Activated CD8-positive, alpha-beta memory T cell treated with anti-CD3 and anti-CD28 coated beads for 1 hour (primary cell): ENCODE results near the gene PLXNB1.
"Not testable (repeated sequence)": the region's sequence is repeated elsewhere in the genome, so short reads cannot be mapped to it uniquely, and the experiment has no call there.

Experiments
- DNase-seq, 2 donors: peaks; one replicate each; pipeline ENCODE4 v3.0.0-alpha.2; 2020; ENCODE audit warnings: low read depth in 1 of 2; ENCODE audit errors: extremely low read depth in 1 of 2

The PLXNB1 gene

DNA sequence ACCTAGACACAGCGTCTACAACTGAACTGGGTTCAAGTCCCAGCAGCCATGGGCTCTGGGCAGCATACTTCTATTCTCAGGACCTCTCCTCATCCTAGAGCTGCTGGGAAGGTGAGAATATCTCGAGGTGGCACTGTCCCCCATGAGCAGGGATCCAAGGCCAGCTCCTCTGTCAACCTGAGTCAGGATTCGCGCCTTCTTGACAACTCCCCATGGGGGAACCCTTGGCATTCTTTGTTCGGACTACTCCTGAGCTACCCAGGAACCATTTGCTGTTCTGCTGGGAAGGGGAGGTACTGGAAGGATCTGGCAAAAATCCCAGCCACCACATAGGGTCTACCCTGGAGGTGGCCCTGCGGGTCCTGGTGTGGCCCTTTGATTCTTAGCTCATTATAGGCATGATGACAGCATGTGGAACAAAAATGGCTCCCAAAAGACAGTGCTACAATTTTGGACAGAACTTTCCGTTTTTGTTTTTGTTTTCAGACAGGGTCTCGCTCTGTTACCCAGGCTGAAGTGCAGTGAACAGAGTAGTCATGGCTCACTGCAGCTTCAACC lies 22.3 kb downstream of the PLXNB1 start:
- DNase-seq, result no peak

DNA sequence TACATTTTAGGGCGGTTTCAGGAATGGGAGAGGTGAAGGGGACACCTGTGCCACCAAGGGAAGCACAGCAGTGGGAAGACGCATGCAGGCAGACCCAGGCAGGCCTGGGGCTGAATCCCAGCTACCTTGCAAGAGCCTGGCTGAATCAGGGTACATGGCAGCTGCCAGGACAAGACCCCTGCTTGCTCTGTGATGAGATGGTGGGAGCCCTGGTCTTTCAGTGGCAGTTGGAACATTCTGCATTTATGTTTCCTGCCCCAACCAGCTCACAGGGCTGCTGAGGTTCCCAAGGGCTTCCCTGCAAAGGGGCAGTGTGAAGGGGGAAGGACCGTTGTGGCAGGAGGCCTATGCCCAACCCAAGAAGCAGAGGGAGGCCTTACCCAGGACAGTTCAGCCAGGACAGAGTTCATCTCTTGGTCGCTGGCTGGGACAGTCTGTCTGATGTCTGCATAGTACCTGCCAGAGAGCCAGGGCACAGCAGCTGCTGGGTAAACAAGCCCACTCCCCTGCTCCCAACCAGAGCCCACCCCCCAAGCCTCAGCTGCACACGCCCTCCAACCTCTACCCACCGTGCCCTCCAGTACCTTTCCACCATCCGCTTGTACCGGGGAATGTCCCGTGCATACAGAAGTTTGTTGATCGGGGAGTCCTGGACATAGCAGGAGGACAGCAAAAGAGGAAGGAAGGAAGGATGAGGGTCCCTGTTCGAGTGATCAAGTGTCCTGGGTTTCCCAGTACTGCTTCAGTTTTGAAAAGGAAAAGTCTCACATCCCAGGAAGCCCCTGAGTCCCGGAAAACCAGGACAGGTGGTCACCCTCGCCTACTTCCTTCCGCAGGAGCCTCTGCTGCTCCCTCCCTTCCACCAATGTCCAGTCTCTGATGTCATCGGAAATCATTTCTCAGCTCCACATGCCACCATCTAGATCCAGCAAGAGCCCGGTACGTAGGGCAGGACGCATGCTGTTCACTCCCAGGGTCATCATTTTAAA lies 23.1 kb downstream of the PLXNB1 start:
- DNase-seq, result no peak

DNA sequence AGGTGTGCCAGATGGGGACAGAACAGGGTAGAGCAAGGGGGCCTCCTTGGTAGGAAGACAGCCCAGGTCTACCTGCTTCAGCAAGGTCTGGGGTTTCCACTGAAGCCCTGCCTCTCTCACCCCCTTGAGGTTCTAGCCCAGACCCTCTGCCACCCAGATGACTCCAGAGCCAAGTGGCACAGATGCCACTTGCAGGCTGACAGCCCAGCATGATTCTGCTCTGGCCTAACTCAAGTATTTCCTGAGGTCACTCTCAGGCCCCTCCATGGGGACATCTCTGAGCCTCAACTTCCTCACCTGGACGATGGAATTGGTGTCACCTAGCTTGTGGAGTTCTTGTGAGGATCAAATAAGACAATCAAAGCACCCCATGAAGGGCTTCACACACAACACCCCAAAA lies 23.9 kb downstream of the PLXNB1 start:
- no peak for DNase-seq

DNA sequence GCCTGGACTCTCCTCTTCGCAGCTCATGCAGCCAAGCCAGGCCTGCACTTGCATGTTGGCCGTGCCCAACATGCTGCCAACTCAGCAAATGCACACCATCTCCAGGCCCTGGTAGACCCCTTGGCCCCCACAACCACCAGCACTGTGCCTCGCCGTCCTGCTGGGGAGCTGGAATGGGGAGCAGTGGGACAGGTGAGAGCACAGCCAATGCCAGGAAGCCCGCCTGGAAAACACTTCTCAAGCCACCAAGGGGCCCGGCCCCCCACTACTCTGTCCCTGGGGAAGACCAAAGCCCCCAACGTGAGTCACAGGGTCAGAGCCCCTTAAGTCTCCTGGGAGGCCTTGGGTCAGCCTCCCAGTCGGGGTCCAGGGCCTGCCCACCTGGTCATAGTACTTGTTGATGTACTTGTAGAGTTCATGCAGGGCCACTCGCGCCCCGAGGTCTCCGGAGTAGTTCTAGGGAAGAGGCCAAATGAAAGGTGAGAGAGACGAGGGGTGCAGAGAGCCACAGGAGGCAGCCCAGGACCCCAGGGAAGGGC lies 24.5 kb downstream of the PLXNB1 start:
- no peak for DNase-seq

DNA sequence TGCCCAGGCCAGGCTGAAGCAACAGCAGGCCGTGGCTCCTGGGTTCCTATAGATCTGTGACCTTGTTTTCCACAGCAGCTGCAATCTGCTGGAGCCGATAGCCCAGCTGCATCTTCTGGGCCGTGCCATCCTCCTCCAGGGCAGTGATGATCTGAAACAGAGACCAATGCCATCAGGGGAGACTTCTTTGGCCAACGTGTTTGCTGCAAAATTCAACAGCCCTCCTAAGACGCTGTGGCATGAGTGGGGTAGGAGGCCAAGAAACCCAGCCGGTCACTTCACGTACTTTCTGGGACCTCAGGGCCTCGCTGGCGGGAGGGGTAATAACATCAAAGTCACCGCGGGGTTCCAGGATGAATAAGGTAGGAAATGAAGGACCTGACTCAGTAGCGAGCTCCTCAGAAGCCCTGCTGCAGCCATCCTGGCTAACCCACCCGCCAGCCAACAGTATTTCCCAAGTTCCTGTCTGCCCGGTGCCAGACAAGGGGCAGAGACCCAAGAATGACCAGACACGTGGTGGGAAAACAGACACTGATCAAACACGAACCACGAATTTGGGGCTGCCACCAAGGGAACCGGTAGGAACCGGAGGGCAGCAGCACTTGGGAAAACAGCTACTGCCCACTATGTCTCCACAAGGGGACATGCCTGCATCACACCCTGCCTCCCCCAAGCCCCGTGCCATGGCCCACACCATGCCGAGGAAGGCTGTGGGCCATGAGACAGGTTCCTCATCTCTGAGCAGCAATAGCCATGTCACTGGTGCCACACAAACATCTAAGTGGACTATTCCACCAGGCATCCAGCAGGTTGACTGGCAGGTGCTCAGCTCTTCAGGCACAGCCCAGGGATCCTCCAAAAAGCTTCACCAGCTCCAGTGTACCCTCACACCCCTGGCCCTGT lies 25.2 kb downstream of the PLXNB1 start:
- no peak for DNase-seq

DNA sequence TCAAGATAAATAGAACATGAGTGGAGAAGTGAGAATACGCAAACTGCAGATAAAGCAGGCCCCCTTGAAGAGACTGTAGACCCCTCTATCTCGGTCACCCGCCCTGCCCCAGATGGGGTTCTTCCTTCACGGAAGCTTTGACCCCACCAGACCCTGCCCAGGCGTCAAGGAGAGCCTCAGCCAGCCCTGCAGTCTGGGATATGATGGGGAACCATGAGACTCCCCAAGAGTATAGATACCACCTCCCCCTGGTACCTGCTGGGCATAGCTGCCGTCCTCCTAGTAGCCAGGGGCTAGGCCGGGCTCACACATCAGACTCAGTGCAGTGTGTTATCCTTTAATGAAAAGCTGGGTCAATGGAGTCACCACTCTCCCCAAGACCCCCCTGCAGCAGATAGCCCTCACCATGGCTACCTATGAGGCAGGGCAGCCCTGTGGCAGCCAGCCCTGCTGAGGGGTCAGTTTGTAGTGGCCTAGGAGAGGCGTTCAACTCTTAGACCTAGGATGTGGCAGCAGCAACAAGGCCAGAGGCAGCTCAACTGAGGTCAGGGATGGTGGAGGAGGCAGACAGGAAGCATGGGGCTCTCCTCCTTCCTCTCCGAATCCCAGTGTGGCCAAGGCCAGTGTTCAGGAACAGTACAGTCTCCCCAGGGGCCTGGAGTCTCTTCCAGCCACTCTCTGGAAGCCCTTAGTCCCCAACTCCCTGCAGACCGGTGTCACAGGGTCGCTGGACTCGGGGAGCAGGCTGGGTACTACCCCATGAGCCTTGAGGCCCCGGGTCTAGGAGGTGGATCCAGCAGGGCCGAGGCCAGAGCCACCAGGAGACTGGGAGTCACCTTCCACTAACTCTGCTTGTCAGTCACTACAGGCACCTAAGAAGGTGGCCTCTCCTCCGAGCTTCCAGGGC lies 26.1 kb downstream of the PLXNB1 start:
- no peak for DNase-seq

DNA sequence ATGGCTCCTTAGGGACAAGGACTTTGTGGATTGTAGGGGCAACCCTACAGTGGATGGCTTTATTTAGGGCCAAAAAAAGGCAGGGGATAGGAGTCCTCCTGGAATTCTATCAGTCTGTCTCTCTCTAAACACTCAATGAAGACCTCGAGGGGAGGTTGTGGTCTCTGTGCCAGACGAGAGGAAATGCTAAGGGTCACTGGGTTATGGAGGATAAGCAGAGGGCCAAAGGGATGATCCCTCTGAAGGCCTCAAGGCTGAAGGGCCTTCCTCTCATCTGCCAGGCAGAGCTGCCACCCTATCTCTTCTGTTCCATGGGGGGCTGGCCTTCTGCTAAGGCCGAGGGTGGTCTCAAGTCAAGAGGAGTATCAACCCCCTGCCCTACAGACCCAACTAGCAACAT lies 27.0 kb downstream of the PLXNB1 start:
- no peak for DNase-seq

DNA sequence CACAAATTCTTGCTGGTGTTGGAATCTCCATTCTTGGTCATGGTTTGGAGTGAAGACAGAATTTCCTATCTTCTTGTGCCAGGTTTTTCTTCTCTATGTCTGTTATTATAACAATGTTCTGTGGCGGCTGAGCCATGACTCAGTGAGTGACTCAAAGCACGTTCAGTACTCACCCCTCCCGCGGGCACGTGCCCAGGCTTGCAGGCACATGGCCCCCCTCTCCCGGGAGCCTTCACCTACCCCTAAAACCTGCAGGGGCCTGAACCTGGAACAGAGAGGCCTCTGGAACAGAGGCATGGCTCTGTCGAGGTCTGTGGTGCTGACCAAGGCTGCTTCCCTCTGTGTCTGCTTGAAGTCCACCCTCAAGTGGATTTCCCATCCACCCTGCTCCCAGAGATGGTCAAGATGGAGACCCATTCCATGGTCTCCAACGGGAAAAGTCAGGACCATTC lies 27.6 kb downstream of the PLXNB1 start:
- no peak for DNase-seq

DNA sequence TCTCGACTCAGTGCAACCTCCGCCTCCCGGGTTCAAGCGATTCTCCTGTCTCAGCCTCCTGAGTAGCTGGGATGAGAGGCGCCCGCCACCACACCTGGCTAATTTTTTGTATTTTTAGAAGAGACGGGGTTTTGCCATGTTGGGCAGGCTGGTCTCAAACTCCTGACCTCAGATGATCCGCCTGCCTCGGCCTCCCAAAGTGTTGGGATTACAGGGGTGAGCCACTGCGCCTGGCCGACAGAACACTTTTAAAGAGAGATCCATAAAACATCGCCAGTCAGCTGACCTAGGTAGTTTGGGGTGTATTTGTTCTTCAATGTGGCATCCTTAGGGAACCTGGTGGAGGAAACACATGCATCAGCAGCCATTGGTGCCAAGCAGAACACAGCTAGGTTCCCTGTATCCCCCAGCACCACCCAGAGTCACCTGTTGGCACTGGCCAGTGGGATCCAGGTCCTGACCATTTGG lies 28.4 kb downstream of the PLXNB1 start:
- DNase-seq, result not testable (repeated sequence)

DNA sequence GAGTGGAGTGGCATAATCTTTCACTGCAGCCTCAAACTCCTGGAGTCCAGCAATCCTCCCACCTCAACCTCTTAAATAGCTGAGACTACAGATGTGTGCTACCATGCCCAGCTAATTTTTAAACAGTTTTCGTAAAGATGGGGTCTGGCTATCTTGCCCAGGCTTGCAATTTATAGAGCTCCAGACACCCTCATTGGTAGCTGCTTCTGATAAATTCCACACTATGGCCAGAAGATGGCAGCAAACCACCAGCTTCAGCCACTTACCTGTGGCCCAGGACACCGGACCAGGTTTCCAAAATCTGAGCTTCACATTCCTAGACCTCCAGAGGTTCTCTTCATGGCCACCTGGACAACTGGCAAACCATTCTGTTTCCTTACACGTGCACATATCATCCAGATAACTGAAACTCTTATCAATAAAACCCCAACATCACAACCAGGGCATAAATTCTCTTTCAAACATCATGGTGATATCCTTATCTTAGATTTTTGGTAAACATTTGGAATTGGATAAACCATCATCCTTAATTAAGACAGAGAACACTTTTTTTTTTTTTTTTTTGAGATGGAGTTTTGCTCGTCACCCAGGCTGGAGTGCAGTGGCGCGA lies 29.0 kb downstream of the PLXNB1 start:
- DNase-seq, result peak; percentile 32 to 38

DNA sequence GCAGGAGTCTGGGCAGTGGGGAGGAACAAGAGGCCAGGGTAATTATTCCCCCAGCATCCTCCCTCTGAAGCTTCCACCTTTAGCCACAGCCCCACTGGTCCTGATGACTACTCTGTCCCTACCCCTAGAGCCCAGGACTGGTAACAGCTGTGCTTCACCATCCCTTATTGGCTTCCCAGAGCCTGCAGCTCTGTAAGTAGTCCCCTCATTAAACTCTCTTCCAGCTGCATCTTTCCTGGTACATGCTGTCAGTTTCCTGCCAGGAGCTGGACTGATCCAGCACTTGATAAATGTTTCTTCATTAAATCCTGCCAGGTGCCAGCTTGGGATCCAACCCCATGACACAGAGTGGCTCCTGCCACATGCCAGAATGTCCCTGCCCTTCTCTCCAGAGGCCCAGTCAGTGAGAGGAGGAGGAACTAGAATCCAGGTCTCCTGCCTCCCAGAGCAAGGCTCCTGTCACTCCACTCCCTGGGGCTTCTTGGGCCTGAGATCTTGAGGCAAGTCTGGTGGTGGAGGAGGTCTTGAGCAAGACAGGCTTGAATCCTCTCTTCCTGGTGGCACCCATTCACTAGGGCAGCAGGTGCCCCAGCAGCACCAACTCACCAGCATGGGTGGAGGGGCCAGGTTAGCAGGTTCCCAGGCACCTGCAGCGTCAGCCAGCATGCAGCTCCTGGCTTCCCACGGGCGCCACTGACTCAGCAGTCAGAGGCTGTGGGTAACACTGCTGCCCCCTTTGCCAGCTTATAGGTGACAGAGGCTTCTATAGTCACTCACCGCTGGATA lies 30.3 kb downstream of the PLXNB1 start:
- no peak for DNase-seq

DNA sequence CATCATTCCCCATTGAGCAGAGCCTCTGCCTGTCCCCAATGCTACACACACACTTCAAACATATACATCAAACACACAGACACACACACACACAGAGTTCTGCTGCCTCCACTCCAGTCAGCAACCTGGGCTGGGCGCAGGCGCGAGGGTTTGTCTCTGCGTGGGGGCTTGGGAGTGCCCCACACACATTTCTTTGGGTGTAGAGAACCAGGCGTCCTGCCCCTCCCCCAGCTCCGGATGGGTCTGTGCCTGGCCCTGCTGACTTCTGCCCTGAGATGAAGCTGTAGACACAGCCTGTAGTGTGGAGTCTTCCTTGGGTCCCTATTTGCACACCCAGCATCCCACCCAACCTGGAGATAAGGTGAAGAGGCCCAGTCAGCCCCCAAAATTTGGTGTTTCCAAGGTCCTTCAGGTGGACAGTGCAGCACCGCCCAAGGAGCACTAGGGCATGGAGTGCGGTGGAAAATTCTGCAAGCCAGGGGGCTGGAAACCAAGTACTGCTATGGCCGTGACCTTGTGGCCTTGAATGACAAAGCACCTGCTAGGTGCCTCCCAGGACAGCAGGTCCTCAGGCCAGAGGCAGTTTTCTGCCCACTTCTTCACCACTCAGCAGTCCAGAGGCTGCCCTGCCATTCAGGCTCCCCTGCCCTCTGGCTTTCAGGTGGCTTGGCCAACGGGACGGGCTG lies 31.0 kb downstream of the PLXNB1 start:
- no peak for DNase-seq

DNA sequence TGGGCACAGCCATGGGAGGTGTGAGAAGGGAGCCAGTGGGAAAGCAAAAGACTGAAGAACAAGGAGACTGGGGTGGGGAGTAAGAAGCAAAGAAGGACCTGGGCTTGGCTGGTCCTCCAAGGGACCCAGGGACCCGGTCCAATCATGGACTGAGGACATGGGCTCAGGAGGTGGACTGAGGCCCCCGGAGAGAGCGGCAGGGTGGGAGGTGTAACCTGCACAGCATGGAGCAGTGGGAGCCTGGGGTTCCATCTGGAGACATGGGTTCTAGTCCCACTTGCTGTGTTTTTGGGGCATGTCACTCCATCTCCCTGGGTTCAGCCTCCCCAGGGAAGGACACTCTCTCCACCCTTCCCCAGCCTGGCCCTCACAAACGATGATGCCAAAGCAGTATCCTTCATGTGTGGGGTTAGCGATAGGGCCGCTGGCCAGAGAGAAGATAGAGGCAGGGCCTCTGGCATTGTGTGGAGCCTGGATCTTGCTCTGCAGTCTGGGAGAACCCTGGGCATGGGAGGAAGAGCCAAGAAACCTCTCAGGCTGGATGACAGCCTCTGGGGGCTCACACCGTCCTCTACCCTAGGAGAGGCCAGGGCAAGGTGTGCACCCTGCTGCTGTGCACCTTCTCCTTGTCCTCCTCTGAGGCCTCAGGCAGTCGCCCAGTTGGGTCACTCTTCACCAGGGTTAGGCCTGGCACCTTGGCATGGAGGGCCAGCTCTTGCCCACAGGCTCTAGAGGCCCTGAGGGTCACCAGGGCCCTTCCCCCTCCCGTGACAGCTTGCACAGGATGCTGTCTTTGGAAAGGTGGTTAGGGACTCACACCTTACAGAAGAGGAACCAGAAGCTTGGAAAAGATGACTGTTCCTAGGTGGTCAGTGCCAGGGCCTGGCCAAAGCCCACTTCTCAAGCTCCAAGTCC lies 31.9 kb downstream of the PLXNB1 start:
- no peak for DNase-seq

DNA sequence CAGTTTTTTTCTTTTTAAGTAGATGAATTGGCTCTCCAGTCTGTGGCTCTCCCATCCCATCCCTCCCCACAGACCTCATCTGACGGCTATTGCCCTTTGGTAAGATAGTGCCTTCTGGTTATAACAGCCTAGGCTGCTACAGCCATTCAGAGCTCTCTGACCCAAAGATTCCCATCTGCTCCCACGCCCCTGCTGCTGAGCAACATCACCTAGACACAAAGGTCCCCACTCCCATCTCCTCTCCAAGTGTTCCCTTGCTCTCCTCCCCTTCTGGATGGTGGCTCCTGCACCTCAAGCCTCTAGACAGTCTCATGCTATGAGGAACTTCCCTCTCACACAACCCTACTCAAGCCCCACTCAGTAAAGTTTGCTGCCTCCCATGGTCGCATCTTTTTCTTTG lies 34.2 kb downstream of the PLXNB1 start:
- DNase-seq, result no peak

DNA sequence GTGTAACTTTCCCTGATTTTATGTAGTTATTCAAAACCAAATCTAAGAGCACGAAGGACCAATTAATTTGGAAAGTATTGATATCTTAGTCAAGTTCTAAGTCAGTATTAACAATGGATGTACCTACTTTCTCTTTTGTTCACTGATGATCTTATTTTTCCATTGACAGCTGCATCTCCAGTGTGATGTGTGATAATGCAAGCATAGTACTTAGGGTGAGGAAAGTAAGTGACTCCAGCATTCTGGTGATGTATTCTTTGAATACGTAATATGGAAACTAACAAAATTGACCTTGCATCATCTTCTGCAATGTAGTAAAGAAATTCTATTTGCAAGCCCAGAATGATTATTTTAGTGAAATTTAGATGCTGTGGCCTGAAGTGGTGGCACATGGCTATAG lies 35.5 kb downstream of the PLXNB1 start:
- no peak for DNase-seq

DNA sequence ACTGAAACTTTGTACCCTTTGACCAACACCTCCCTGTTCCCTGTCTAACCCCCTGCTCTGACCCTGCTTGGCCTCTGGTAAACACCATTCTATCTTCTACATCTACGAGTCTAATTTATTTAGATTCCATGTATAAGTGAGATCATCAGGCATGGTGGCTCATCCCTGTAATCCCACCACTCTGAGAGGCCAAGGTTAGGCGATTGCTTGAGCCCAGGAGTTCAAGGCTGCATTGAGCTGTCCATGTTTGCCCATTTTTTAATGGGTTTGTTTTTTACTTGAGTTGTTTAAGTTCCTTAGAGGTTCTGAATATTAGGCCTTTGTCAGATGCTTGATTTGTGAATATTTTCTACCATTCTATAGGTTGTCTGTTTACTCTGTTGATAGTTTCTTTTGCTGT lies 40.9 kb downstream of the PLXNB1 start:
- no peak for DNase-seq

DNA sequence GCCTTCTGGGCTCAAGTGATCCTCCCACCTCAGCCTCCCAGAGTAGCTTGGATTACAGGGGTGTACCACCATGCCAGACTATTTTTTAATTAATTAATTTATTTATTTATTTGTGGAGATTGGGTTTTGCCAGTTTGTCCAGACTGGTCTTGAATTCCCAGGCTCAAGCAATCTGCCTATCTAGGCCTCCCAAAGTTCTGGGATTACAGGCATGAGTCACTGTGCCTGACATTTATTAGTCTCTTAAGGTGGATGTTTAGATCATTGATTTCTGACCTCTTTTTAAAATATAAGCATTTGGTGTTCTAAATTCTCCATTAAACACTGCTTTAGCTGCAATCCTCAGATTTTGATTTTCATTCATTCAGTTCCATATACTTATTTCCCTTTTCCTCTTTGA lies 42.3 kb downstream of the PLXNB1 start:
- DNase-seq, result no peak
